DMS53 treated with DMSO at 0.1 percent for 48 hours (cell line): Measurements from ENCODE around the gene DGLUCY.
"Not testable (repeated sequence)": the region's sequence is repeated elsewhere in the genome, so short reads cannot be mapped to it uniquely, and the experiment has no call there.

Experiments
- DNase-seq: peaks from one replicate; lab custom pipeline; 2025; ENCODE audit not compliant: unreplicated experiment; lab: John Stamatoyannopoulos, UW

DGLUCY gene, protein sequence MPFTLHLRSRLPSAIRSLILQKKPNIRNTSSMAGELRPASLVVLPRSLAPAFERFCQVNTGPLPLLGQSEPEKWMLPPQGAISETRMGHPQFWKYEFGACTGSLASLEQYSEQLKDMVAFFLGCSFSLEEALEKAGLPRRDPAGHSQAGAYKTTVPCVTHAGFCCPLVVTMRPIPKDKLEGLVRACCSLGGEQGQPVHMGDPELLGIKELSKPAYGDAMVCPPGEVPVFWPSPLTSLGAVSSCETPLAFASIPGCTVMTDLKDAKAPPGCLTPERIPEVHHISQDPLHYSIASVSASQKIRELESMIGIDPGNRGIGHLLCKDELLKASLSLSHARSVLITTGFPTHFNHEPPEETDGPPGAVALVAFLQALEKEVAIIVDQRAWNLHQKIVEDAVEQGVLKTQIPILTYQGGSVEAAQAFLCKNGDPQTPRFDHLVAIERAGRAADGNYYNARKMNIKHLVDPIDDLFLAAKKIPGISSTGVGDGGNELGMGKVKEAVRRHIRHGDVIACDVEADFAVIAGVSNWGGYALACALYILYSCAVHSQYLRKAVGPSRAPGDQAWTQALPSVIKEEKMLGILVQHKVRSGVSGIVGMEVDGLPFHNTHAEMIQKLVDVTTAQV

DNA sequence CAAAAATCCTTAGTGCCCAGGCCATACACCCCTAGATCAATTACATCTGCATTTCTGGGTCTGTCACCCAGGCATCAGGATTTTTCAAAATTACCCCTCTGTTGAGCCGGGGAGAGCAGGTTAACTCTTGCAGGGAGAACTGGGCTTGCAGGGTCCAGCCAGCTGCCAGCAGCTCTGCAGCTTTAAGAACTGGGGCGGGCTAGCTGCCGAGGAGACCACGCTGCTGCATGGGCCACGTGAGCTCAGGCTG, at the start of gene DGLUCY:
TSS of gene DGLUCY (plus strand) at position 245 of the 250 bp plus-strand sequence. CDS start 46,222 bp downstream, outside the sequence.
- DNase-seq, result no peak

DNA sequence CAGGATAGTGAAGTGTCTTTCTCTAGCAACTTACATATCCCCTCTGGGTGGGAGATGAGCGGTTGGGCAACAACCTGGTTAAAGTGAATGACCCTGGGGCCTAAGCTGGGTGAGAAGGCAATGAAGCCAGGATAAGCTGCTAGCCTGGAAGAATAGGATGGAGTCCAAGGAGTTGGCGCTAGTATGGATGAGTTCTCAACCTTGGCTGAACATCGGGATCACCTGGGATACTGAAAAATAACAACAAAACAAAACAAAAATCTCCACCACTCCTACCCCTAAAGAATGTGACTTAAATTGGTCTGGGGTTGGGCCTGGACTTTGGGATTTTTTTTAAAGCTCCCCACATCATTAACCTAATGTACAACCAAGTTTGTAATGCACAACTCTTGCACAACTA, 48.6 kb upstream of the DGLUCY start:
- no peak for DNase-seq

DNA sequence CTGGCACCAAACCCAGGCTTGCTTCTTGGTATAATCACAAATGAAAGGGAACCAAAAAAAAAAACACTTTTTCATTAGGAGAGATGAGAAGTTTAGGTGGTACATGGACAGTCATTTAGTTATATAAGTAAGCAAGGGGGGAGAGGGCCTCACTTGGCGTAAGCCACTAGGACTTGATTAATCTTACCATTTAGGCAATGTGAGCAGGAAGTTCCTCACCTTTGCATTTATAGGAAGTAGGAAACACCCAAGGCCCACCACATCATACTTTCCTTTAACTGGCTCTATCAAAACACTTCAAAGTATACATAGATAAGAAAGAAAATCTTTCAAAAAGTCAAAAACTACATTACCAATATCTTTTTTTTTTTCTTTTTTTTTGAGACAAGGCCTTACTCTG, 46.7 kb upstream of the DGLUCY start:
- DNase-seq, result no peak

DNA sequence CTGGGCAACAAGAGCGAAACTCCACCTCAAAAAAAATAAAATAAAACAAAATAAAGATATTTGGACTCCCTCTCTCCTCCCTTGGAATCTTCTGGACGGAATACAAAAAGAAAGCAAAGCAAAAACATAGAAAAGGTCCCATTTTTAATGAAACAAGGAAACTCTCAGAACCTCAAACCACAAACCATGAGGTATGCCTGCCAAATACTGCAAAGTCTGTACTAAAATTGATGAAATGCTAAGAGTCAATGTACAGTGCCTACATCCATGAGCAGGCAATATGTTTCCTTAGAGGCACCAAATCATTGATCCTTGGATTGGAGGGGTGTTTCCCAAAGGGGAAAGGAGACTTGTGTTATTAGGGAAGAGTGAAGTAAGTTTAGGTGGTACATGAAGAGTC, 45.2 kb upstream of the DGLUCY start:
- no peak for DNase-seq

DNA sequence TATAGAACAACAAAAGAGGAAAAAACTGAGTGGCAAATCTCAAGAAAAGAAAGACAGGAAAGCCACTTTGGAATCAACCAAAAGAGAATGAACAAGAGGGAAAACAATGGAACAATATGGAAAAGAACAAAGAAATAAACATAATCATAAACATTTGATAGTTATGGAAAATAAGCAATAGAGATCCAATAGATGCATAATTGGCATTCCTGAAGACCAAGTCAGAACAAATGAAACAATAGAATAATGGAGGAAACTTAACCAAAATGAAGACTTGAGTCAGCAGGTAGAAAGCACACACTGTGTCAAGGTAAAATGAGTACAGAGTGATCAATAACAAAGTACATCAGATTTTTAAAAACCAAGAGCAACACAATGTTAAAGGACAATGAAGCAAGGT, 43.3 kb upstream of the DGLUCY start:
- no peak for DNase-seq

DNA sequence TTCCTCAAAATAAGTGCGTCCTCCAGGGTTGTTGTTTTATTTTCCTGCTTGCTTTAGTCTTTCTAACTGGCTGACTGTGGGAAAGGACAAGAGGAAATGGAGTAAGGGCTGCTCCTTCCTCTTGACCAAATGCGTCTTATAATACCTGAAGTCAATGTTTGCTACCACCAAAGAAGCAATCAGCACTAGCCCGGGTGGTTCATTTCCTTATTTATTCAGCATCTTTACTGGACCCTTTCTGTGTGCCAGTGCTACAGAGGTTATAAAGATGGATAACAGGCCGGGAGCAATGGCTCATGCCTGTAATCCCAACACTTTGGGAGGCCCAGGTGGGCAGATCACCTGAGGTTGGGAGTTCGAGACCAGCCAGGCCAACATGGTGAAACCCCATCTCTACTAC, 38.3 kb upstream of the DGLUCY start:
- no peak for DNase-seq

DNA sequence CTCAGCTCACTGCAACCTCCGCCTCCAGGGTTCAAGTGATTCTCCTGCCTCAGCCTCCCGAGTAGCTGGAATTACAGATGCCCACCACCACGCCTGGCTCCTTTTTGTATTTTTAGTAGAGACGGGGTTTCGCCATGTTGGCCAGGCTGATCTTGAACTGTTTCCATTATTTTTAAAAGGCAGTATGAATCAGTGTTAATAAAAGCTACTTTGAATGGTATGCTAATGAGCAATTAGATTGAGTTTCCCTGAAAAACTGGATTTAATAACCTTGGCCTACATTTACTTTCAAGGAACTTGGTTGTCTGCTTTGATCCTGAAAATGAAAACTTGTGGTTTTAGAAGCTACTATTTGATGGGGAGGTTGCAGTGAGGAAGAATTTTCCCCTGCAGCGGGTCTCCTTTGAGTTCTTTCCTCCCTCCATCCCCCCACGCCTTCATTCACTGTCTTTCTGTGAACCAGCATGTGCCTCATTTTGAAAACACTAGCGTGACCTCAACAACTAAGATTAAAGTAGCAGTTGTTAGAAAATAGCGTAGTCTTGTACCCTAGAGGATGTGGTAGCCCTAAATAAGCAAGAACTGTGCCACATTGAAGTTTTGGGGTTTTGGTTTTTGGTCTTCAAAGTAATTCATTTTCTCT, 35.7 kb upstream of the DGLUCY start:
- no peak for DNase-seq

DNA sequence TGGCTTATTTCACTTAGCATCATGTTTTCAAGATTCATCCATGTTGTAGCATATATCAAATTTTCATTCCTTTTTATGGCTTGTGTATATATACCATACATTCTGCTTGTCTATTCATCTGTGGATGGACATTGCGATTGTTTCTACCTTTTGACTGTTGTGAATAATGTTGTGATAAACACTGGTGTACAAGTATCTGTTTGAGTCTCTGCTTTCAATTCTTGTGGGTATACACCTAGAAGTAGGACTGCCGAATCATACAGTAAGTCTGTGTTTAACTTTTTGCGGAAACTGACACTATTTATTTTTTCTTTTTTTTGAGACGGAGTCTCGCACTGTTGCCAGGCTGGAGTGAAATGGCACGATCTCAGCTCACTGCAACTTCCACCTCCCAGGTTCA, 33.8 kb upstream of the DGLUCY start:
- DNase-seq, result no peak

DNA sequence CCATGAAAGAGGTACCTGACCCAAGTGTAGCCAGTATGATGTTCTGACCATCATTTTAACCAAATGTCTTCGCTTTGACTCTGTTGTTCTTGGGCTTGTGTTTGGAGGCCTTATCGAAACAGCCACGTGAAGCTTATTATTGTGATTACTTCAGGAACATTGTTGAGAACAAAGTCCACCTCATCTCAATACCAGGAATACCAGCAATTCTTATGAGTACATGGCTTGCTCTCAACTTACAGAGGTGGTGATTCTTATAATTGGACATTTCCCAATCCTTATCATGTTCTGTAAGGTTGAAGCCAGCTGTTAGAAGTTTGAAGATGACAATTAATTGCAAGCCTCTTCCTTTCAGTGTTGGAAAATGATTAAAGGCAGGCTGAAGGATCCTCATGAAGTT, 31.6 kb upstream of the DGLUCY start:
- no peak for DNase-seq

DNA sequence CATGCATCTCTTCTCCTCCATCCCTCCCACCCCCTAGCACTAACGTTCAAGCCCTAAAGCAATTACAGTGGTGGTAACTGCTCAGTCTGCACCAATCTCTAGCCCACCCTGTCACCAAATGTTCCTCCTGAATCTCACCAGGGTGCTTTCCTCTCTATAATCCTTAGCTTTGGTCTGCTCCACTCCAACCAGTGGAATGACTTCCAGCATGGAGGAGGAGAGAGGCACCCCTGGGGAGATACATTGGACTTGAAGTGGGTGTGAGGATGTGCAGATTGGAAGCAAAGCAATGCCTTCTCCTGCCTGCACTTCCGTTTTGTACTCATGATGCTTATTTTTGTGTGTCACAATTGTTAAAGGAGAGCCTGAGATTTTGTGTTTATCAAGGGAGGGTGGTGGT, 29.4 kb upstream of the DGLUCY start:
- no peak for DNase-seq

DNA sequence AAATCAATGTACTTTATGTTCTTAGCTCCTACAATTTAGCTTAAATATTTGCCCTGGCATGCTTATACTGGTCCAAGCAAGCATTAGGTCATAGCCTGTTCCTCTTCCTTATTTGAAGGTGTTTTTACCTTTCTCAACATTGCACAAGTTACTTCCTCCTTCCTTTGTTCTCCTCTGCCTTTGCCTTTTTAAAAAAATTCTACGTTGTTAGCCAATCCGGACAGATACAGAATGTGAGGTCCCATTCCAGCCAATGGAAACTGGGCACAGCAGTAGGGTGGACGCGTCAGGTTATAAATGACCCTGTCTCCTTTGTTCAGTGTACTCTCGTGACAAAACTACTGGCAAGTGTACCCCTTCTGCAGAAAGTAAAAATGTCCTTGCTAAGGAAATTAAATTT, 26.4 kb upstream of the DGLUCY start:
- DNase-seq, result not testable (repeated sequence)

DNA sequence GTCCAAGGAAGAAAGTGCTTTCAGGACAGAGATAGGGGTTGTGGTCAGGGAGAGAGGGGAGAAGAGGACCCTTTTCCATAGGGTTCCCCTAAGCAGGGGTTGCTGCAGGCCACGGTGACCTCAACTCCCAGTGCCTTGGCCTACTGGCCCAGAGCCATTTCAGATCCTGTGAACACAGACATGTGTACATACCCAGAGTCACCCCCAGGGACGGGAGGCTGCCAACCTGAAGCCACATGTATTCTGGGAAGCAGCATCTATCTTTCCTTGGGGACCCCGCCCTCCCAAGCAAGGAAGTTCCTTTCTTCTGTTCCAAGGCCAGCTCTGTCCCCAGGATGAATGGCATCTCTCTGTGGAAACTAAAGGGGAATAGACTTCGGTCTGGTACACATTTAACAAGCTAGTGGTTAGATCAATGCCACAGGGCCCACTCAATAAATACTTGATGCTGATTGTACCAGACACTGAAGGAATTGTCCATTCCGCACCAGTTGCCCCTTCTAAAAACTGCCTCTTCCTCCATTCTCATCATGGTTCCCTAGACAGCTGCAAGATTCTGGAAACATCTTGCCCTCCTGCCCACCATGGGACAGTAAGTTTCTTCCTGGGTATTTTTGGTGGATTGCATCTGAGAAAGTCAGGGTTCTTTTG, 25.2 kb upstream of the DGLUCY start:
- no peak for DNase-seq

DNA sequence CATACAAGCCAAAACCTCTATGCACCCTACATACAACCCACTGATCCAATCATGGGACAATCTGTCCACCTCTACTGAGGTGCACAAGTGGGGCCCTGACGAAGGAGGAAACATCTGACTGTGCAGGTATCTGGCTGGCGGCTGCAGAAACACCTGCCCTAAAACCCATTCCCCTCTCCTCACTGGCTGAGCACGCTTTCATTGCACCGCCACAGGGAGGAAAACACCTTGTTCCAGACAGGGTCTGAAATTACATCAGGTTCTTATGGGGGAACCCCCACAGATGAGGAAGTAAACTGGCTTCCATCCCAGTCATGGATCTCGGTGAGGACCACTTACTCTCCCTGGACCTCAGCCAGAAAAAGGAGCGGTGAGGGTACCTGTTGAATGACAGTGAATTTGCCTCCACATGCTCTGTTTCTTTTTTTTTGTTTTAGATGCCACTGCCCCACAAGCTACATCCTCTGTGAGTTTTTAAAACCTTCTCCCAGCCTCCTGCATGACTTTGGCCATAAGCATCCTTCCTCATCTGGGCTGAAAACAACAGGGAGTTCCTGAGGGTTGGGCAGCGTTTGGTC, 23.8 kb upstream of the DGLUCY start:
- DNase-seq, result no peak

DNA sequence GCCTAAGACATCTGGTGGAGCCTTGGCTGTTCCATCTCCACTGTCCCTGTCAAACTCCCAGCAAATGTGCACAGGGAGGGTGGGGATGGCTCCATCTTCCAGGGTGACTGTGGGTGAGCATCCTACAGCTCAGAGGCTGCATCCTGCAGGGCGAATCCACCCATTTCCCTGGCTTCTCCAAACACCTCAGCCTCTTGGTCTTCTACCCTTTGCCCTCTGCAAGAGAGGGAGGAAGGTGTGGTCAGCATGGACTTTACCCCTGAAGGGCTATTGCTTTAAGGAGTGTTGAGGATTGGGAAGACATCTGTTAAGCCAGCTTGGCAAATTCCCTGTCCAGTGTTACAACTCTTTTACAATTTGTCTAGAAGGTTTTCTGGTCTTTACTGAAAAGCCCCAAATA, 23.1 kb upstream of the DGLUCY start:
- no peak for DNase-seq

DNA sequence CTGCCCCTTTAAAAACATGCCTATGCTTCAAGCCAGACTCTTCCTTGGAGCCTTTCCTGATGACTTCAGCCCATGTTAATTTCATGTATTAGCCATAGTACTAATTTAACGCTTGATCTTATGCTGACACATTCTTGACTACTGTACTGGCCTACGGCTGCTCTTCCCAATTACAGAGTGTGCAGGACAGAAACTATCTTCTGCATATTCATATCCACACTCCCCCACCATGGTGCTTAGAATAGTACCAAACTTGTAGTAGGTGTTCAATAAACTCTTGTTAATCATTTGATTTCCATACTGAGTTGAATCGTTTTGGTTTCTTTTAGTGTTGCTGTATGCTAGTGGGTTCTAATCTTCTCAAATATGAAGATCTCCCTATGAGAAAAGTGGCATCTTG, 21.8 kb upstream of the DGLUCY start:
- DNase-seq, result no peak

DNA sequence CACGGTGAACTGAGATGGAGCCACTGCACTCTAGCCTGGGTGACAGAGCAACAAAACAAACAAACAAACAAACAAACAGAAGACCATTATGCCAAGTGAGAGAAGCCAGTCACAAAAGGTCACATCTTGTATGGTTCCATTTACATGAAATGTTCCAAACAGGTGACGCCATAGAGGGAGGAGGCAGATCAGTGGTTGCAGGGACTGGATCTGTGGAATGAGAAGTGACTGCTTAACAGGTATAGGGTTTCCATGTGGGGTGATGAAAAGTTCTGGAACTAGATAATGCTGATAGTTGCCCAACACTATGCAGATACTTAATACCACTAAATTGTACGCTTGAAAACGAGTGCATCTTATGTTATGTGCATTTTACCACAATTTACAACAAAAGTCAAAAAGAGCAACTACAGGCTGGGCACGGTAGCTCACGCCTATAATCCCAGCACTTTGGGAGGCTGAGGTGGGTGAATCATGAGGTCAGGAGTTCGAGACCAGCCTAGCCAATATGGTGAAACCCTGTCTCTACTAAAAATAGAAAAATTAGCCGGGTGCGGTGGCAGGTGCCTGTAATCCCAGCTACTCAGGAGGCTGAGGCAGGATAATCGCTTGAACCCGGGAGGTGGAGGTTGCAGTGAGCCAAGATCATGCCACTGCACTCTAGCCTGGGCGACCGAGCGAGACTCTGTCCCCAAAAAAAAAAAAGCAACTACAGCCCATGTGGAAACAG, 20.0 kb upstream of the DGLUCY start:
- DNase-seq, result not testable (repeated sequence)

DNA sequence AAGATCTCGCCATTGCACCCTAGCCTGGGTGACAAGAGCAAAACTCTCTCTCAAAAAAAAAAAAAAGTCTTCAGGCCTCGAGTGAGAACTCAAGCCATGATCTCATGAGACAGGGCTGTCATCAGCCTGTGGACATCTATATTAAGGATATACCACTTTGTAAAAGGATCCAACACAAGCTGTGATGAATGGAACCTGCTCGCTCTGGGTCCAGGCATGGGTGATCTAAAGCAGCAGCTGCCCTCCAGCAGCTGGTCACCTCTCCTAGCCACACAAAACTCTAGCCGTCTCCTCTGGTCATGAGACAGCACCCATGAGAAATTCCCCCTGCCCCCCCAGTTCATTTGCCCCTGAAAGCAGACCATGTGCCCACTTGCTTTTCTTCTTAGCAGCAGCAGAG, 19.1 kb upstream of the DGLUCY start:
- no peak for DNase-seq

DNA sequence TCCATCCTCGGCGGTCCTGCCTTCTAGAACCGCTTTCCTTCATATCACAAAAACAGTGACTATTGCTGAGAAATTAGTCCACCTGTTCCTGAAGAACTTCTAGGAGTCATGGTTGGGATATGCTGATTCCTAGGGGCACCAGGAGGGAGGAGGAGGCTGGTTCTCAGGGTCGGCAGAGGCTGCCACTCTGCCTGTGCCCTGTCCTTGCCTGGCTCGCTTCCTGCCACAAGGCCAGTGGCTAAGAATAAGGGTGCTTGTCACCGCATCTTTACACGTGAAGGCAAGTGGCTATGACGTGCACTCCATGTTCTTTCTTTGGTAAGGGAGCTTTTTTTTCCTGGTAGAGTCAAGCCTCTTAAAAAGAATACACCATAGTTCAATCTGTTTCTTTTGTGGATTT, 18.7 kb upstream of the DGLUCY start:
- no peak for DNase-seq

DNA sequence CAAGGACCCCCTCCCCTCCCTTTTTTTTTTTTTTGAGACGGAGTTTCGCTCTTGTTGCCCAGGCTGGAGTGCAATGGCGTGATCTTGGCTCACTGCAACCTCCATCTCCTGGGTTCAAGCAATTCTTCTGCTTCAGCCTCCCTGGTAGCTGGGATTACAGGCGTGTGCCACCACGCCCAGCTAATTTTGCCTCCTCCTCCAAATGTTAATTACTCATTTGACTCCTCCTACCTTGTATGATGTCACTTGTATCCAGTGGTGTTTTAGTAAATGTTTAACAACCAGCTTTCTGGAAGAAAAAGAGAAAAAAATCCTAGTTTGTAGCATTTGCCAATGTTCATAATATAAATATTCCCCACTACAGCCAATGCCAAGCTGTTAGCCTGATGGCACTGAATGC, 16.2 kb upstream of the DGLUCY start:
- DNase-seq, result not testable (repeated sequence)

DNA sequence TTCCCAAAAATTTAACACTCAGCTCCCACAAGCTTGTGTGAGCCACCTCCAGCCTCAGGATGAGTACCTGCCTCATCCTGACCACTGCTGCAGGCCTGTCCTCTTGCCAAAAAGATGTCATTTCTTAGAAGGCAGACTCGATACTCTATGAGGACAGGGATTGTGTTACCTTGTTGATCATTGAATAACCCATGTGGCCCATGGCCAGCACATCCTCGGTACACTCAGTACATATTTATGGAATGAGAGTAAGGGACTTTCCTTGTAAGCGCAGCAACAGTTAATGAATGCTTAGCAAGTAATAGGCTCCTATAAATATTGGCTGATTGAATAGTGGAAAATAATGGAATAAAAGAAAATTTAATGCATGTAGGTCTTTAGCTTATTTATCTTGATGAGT, 15.3 kb upstream of the DGLUCY start:
- DNase-seq, result no peak

DNA sequence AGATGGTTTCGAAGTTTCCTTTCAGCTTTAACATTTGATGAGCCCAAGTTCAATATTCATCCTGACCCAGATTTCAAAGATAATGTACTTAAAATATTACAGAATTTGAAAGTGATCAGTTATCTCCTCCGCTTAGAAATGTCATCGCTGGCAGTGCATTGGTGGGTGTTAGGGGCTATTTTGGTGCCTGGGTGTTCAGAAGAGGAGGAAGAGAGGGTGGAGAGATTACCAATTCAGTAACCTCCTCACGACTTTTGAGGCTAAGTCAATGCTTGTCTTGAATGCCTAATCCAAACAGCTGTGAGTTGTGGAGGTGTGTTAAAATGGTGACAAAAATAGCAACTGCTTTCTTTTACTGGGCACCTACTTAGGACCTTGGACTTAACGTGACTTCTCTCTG, 13.8 kb upstream of the DGLUCY start:
- no peak for DNase-seq
